Activated CD4-positive, alpha-beta T cell treated with anti-CD3 and anti-CD28 coated beads, Interleukin-10, Interleukin-2, amounts not matched to agents 100 ng/mL and 50 ng/mL, durations not matched to agents 16 hours and 8 hours (primary cell): Measurements from ENCODE around the gene JAKMIP1.

ENCODE experiments used
- DNase-seq: peaks from one replicate; pipeline ENCODE4 v3.0.0-alpha.2; 2020

JAKMIP1 gene

DNA sequence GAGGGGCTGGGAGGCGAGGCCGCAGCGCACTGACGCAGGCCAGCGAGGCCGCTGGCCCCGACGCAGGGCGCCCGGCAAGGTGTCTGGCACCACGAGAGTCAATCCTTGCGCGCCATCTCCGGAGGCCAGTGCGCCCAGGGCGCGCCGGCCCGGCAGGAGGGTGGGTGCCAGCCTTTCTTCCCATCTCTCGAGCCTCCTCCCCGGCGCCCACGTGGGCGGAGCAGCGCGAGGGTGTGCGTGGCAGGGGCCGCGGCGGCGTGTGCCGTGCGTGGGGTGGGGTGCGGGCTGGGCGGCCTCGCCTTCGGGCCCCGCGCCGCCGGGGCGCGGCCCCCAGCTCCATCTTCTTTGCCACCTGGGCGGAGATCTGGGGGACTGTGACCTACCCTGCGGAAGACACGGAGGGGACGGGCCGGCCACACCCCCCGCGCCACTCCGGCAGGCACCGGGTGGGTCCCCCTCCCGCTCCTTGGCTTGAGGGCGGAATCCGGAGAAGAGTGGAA, 877 bp downstream of the JAKMIP1 start:
- peak; percentile 76 for DNase-seq

- DNase-seq: peak; percentile 80
These were observed 1.5 kb downstream of the JAKMIP1 start for GRCh38 chr4:6198768-6199421.

- DNase-seq: peak; percentile 74
These were observed 2.1 kb downstream of the JAKMIP1 start for GRCh38 chr4:6198278-6198677.

GRCh38 chr4:6197433-6198174, 2.7 kb downstream of the JAKMIP1 start:
- DNase-seq: no peak

DNA sequence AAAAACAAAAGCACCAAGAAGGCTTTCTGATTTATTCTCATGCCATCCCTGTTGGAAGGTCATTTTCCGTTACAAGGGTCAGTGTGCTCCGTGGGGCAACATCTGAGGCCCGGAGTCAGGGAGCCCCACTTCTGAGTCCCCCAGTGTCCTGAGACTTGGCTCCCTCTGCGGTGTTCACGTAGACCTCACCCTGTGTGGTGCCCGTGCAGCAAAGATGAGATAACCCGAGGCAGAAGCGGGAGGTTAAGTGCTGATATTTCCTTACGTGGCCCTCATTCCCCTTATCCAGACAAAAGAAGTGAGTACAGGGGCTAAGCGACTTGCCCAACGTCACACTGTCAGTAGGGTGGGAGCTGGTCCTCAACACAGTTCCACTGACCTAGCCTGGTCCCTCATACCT, 3.5 kb downstream of the JAKMIP1 start:
- DNase-seq: no peak

DNA sequence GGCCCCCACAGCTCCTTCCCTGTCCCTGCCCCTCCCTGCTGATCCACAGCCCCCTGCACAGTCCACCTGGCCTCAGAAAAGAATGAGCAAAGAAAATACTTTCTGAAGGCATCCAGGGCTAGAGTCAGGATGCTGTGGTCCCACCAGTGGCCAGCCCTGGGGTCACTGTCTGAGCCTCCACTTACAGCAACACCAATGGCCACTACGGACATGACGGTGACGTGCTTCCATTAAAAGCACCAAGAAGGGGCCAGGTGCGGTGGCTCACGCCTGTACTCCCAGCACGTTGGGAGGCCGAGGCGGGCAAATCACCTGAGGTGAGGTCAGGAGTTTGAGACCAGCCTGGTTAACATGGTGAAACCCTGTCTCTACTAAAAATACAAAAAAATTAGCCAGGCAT, 4.0 kb downstream of the JAKMIP1 start:
- DNase-seq: no peak

GRCh38 chr4:6195602-6196319, 4.6 kb downstream of the JAKMIP1 start:
- no peak for DNase-seq

DNA sequence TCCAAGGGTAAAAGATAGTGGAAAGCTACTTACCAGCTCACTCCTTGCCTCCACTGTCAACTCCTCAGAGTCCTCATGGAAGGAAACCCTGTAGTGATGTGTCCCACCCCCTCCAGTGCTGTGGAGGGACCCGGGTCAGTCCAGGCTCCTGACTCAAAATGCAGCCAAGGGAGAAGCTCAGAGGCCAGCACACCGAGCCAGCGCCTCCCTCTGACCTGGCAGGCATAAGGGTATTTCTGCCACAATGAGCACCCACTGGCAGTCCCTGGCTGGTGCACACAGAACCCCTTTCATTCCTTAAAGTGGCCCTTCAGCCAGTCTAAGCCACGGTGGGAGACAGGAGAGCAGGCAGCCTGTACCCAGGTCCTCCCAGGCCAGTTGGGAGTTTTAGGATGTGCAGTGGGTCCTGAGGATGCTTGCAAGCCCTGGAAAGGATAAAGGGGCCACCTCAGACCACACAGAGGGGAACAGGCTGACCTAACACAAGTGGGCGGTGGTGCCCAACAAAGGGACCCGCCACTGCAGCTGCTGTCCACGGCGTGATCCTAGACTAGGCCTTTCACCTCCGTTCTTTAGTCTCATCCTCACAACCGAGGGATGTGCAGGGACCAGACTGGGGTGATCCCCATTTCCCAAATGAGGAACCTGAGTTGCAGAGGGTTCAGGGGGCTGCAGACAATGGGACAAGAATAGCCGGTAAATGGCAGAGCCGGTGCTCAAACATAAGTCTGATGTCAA, 5.7 kb downstream of the JAKMIP1 start:
- DNase-seq: no peak

DNA sequence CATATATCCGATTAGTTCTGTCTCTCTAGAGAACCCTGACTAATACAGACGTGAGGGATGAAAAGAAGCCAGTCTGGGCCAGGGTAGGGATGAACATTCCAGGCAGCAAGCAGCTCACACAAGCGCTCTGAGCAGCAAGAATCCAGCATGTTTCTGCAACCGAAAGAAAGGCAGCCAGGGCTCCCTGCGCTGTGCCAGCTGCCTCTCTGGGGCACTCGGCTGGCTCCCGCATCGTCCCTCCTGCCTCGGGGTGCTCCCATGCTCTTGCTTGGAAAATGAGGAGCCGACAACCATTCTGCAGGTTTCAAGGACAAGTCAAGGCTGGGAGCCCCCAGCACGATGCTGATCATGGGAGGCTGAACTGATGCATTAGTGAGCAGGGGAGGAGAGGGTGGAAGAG, 7.0 kb downstream of the JAKMIP1 start:
- no peak for DNase-seq

DNA sequence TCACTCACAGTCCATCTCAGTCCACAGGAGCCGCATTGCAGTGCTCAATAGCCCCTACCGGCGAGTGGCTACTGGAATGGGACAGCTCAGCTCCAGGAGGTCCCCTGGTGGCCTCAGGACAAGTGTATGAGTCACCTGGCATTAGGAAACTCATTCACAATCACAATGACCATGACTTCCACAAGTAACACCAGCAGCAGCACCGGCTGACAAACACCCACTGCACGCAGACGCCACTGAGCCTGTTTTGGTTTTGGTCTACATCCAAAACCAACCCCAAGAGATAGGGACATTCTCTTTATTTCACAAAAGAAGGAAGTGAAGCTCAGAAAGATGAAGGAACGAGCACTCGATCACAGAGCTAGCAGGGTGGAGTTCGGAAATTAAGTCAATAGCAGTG, 8.1 kb downstream of the JAKMIP1 start:
- DNase-seq: no peak

DNA sequence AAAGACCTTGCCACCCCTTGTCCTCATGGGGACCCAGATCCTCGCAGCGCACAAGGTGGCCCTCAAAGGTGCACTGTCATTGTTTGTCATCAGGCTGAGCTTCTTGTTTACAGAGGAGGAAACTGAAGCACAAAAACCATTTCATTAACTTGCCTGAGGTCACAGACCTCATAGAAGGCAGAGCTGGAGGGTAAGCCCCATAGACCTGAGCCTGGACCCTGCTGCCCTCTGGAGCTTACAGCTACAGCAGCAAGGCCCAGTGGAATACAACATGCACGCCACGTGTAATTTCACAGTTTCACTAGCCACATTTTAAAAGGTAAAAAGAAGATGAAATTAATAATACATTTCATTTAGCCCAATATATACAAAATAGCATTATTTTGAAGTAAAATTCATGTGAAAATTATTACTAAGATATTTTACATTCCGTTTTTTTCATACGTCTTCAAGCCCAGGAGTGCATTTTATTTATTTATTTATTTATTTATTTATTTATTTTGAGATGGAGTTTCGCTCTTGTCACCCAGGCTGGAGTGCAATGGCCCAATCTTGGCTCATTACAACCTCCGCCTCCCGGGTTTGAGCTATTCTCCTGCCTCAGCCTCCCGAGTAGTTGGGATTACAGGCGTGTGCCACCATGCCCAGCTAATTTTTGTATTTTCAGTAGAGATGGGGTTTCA, 8.8 kb downstream of the JAKMIP1 start:
- DNase-seq: no peak

DNA sequence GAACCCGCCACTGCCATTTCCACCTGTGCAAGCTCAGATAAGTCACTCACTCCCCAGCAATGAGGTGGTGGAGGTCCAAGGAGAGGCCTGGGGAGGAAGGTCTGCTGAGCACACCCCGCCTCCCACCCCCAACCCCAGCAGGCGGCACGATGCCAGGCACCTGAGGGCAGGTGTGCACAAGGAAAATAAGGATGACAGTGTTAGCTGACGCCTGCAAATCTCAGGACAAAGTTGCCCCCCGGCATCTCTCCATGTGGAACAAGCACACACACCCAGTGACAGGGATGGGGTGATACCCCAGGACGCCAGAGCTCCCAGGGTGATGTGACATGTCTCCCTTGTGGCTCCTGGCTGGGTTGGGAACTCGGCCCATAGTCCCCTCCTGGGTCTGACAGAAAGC, 9.9 kb downstream of the JAKMIP1 start:
- DNase-seq: no peak

- DNase-seq: no peak
These were observed 10.8 kb downstream of the JAKMIP1 start for GRCh38 chr4:6189511-6189910.

- no peak for DNase-seq
These were observed 11.6 kb downstream of the JAKMIP1 start for GRCh38 chr4:6188687-6189305.

DNA sequence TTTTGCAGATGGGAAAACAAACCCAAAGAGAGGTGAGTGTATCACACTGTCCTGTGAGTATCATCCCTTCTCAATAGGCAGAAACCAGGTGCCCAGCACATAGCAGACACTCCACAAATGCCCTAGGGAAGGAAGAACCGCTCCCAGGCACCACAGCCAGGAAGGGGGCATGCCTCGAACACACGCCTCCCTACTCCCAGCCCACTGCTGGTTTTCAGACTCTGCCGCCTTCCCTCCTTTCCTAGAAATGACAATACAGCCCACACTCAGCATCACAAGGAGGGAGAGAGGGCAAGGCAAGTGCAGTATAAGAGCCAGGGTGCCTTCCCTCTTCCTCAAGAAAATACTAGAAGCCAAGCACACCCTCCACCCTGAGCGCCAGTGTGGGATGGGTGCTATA, 16.2 kb downstream of the JAKMIP1 start:
- DNase-seq: no peak

- DNase-seq: peak; percentile 85
These were observed 16.6 kb downstream of the JAKMIP1 start for GRCh38 chr4:6183740-6184139.

- no peak for DNase-seq
These were observed 17.7 kb downstream of the JAKMIP1 start for GRCh38 chr4:6182376-6183280.

DNA sequence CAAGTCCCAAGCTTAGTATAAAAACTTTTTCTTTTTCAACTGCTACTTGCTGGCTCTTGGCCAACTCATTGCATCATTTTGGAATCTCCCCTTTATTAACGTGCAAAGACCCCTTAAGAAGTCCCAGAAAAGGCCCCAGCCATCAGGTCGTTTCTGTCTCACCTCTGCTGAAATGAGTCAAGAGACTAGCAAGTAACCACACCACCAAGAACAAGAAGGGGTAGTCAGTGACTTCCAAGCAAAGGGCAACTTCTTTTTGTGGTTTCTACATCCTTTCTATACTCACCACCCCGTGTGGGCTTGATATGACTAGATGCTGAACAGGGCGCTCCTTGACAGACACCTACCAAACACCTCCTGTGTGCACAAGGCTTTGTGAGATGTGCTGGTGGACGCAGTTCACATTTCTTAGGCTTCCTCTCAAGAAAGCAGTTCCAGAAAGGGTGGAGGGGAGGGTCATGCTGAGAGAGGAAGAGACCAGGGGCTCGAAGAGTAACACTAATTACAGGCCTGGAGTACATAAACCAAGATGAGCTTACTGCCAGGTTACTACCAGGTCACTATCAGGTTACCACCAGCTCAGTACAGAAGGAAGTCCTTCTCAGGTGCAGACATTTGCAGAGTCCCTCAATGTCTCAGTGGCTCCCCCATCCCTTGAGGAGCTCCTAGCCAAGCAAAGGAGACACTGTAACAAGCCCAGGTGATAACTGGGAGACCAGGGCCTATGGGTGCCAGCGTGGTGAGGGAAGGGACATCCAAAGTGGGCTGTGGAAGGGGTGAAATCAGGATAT, 19.3 kb downstream of the JAKMIP1 start:
- DNase-seq: peak; percentile 97

GRCh38 chr4:6179362-6179761, 21.0 kb downstream of the JAKMIP1 start:
- peak; percentile 87 for DNase-seq

DNA sequence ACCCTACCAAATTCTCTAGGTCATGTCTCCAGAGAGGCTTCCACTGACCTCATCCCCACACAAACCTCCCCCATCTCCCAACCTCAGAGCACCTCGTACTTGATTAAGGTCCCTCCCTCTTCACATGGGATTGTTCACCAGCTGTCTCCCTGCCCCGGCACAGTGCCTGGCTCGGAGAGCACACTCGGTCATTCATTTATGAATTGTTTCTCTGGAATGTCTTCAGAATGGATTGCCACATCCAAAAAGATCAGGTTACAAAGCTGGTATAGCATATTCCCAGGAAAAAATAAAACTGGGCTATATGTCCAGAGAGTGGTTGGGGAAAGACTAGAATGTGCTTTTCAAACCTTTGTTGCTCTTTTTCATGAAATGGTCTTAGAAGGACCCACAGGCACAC, 21.6 kb downstream of the JAKMIP1 start:
- no peak for DNase-seq
